ENCODE results near the gene RBM7. TPM values are rescaled to one million over a fixed set of nuclear protein-coding genes. Genes with fewer than 3 reads are reported as not detected.

The RBM7 gene
- total RNA-seq, 1 donor from 2014 or later, result 39.4 TPM

GRCh38 chr11:114440121-114440860, 39.8 kb downstream of the RBM7 start:
- peak overlapping the region; percentile 92 for H3K4me3 Mint-ChIP-seq (ENCODE audit: low read depth)
- DNase-seq (ENCODE audit: low spot score), result no peak
- intact Hi-C loops (cut with micrococcal nuclease), result loop anchor here (1.0 to 5.0 kb wide), 2 partner anchors 40 to 93 kb away; partner anchors contain the start of genes C11orf71 and RBM7
- peaks cover 24% of the 10 kb centered on the region for H3K4me1 Mint-ChIP-seq (ENCODE audit: low read depth)
- H3K36me3 Mint-ChIP-seq (ENCODE audit: low read depth), result peaks cover 36% of the 10 kb centered on the region
- H3K27ac Mint-ChIP-seq, result peak overlapping the region; percentile 90
- no peaks in the 10 kb centered on the region for H3K27me3 Mint-ChIP-seq (ENCODE audit: low read depth)
- no peaks in the 10 kb centered on the region for H3K9me3 Mint-ChIP-seq

- DNase-seq (ENCODE audit: low spot score), result no peak
- H3K4me3 Mint-ChIP-seq (ENCODE audit: low read depth), result peak overlapping the region; percentile 18
- H3K27ac Mint-ChIP-seq, result peak overlapping the region; percentile 28
- H3K4me1 Mint-ChIP-seq (ENCODE audit: low read depth), result peaks cover 24% of the 10 kb centered on the region
- H3K36me3 Mint-ChIP-seq (ENCODE audit: low read depth), result peaks cover 41% of the 10 kb centered on the region
- intact Hi-C loops (cut with micrococcal nuclease), result loop anchor here (1.0 to 5.0 kb wide), 2 partner anchors 41 to 94 kb away; partner anchors contain the start of genes C11orf71 and RBM7
- H3K27me3 Mint-ChIP-seq (ENCODE audit: low read depth), result no peaks in the 10 kb centered on the region
- no peaks in the 10 kb centered on the region for H3K9me3 Mint-ChIP-seq
Observed at GRCh38 chr11:114440971-114441763, 40.7 kb downstream of the RBM7 start.

- Mint-ChIP-seq H3K36me3 (ENCODE audit: low read depth) (peaks cover 47% of the 10 kb centered on the region), H3K27ac (no peak overlapping the region), H3K4me3 (ENCODE audit: low read depth) (no peak overlapping the region), H3K4me1 (ENCODE audit: low read depth) (peaks cover 24% of the 10 kb centered on the region), H3K9me3 (no peaks in the 10 kb centered on the region), H3K27me3 (ENCODE audit: low read depth) (no peaks in the 10 kb centered on the region)
- intact Hi-C loops (cut with micrococcal nuclease), result loop anchor here (5.0 kb wide), 1 partner anchor 95 kb away; no protein-coding TSS in a partner anchor
- no peak for DNase-seq (ENCODE audit: low spot score)
Observed at GRCh38 chr11:114441921-114442320, 41.5 kb downstream of the RBM7 start.

- intact Hi-C loops (cut with micrococcal nuclease), result loop anchor here (5.0 kb wide), 1 partner anchor 95 kb away; no protein-coding TSS in a partner anchor
- H3K4me1 Mint-ChIP-seq (ENCODE audit: low read depth), result peaks cover 24% of the 10 kb centered on the region
- H3K36me3 Mint-ChIP-seq (ENCODE audit: low read depth), result peaks cover 53% of the 10 kb centered on the region
- no peak for DNase-seq (ENCODE audit: low spot score)
- H3K27ac Mint-ChIP-seq, result no peak overlapping the region
- H3K4me3 Mint-ChIP-seq (ENCODE audit: low read depth), result no peak overlapping the region
- H3K9me3 Mint-ChIP-seq, result no peaks in the 10 kb centered on the region
- no peaks in the 10 kb centered on the region for H3K27me3 Mint-ChIP-seq (ENCODE audit: low read depth)
Observed at GRCh38 chr11:114442536-114442935, 42.1 kb downstream of the RBM7 start.

- no peaks in the 10 kb centered on the region for H3K27me3 Mint-ChIP-seq (ENCODE audit: low read depth)
- DNase-seq (ENCODE audit: low spot score), result no peak
- intact Hi-C loops (cut with micrococcal nuclease), result no loop called here
- no peak overlapping the region for H3K27ac Mint-ChIP-seq
- H3K4me1 Mint-ChIP-seq (ENCODE audit: low read depth), result peaks cover 2% of the 10 kb centered on the region
- peaks cover 67% of the 10 kb centered on the region for H3K36me3 Mint-ChIP-seq (ENCODE audit: low read depth)
- no peak overlapping the region for H3K4me3 Mint-ChIP-seq (ENCODE audit: low read depth)
- no peaks in the 10 kb centered on the region for H3K9me3 Mint-ChIP-seq
Observed at GRCh38 chr11:114447444-114447843, 47.0 kb downstream of the RBM7 start.

GRCh38 chr11:114447892-114448291, 47.4 kb downstream of the RBM7 start:
- intact Hi-C loops (cut with micrococcal nuclease), result no loop called here
- peaks cover 67% of the 10 kb centered on the region for H3K36me3 Mint-ChIP-seq (ENCODE audit: low read depth)

GRCh38 chr11:114448749-114449482, 48.5 kb downstream of the RBM7 start:
- intact Hi-C loops (cut with micrococcal nuclease), result no loop called here
- Mint-ChIP-seq H3K27ac (no peak overlapping the region), H3K36me3 (ENCODE audit: low read depth) (peaks cover 63% of the 10 kb centered on the region), H3K9me3 (no peaks in the 10 kb centered on the region), H3K4me3 (ENCODE audit: low read depth) (no peak overlapping the region), H3K4me1 (ENCODE audit: low read depth) (peaks cover 2% of the 10 kb centered on the region), H3K27me3 (ENCODE audit: low read depth) (no peaks in the 10 kb centered on the region)
- DNase-seq (ENCODE audit: low spot score), result no peak

More at GRCh38 chr11:114447892-114448291, 47.4 kb downstream of the RBM7 start:
- Mint-ChIP-seq H3K27ac (no peak overlapping the region), H3K9me3 (no peaks in the 10 kb centered on the region), H3K27me3 (ENCODE audit: low read depth) (no peaks in the 10 kb centered on the region), H3K4me1 (ENCODE audit: low read depth) (peaks cover 2% of the 10 kb centered on the region), H3K4me3 (ENCODE audit: low read depth) (no peak overlapping the region)
- no peak for DNase-seq (ENCODE audit: low spot score)

- H3K9me3 Mint-ChIP-seq, result no peaks in the 10 kb centered on the region
- H3K27ac Mint-ChIP-seq, result no peak overlapping the region
- DNase-seq (ENCODE audit: low spot score), result no peak
- intact Hi-C loops (cut with micrococcal nuclease), result no loop called here
- H3K36me3 Mint-ChIP-seq (ENCODE audit: low read depth), result peaks cover 54% of the 10 kb centered on the region
- H3K27me3 Mint-ChIP-seq (ENCODE audit: low read depth), result no peaks in the 10 kb centered on the region
- H3K4me1 Mint-ChIP-seq (ENCODE audit: low read depth), result peaks cover 2% of the 10 kb centered on the region
- H3K4me3 Mint-ChIP-seq (ENCODE audit: low read depth), result no peak overlapping the region
Observed at GRCh38 chr11:114449845-114450244, 49.4 kb downstream of the RBM7 start.

- no peak for DNase-seq (ENCODE audit: low spot score)
- peaks cover 34% of the 10 kb centered on the region for H3K36me3 Mint-ChIP-seq (ENCODE audit: low read depth)
- no peaks in the 10 kb centered on the region for H3K9me3 Mint-ChIP-seq
- H3K4me1 Mint-ChIP-seq (ENCODE audit: low read depth), result peaks cover 3% of the 10 kb centered on the region
- H3K27me3 Mint-ChIP-seq (ENCODE audit: low read depth), result no peaks in the 10 kb centered on the region
- H3K4me3 Mint-ChIP-seq (ENCODE audit: low read depth), result no peak overlapping the region
- H3K27ac Mint-ChIP-seq, result no peak overlapping the region
- intact Hi-C loops (cut with micrococcal nuclease), result no loop called here
Observed at GRCh38 chr11:114452399-114452798, 51.9 kb downstream of the RBM7 start.

Other genes with a start within 250 kb of the RBM7 start
- not detected in 2 replicates for gene NNMT, start 104.3 kb upstream of the RBM7 start, total RNA-seq
- 5.8 and 6.3 TPM in 2 replicates for gene C11orf71, start 155 bp upstream of the RBM7 start, total RNA-seq
- 94.0 and 98.9 TPM in 2 replicates for gene REXO2, start 38.8 kb downstream of the RBM7 start, total RNA-seq
- not detected in 2 replicates for gene NXPE1, start 159.2 kb downstream of the RBM7 start, total RNA-seq
- gene NXPE4, start 195.1 kb downstream of the RBM7 start, total RNA-seq, result not detected in 2 replicates

Measured in activated T-helper 2 cell treated with anti-CD3 and anti-CD28 coated beads, Interferon-gamma antibody, Interleukin-2, Interleukin-4, amounts not matched to agents 10 μg/mL and 5 μg/mL and 100 μg/mL, durations not matched to agents 14 hours and 24 hours and 36 hours (primary cell).